ENCODE results near the gene ABTB1.

The ABTB1 gene

GRCh38 chr3:127711021-127711695 lies 38.4 kb downstream of the ABTB1 start:
- H3K9me3 ChIP-seq (ENCODE audit: low read length): no peaks in the 10 kb centered on the region
- no peak overlapping the region for H3K4me2 ChIP-seq (ENCODE audit: low read length)
- no peaks in the 10 kb centered on the region for H4K20me1 ChIP-seq (ENCODE audit: insufficient read depth, low read length)
- no peaks in the 10 kb centered on the region for H3F3A ChIP-seq (ENCODE audit: insufficient read depth, low read length)
- H2AFZ ChIP-seq (ENCODE audit: low read length): no peak overlapping the region
- TF ChIP-seq CTCF (IDR thresholded peaks at IDR 0.05; ENCODE audit: low read length): no peak
- no peak for TF ChIP-seq EZH2 (IDR thresholded peaks at IDR 0.05; ENCODE audit: borderline replicate concordance, low read length)
- no peaks in the 10 kb centered on the region for H3K9me2 ChIP-seq (ENCODE audit: low read depth, low read length)
- H3K9ac ChIP-seq (ENCODE audit: low read length): no peak overlapping the region
- H3K27me3 ChIP-seq (ENCODE audit: insufficient read depth, low read length): no peaks in the 10 kb centered on the region
- no peak overlapping the region for H3K4me3 ChIP-seq (ENCODE audit: low read depth, low read length, poor library complexity, severe bottlenecking)
- no peak overlapping the region for H3K27ac ChIP-seq (ENCODE audit: low read depth, low read length, poor library complexity, severe bottlenecking)
- H3K79me2 ChIP-seq (ENCODE audit: insufficient read depth, low read length): no peaks in the 10 kb centered on the region
- H3K4me1 ChIP-seq (ENCODE audit: insufficient read depth, low read length, severe bottlenecking): no peaks in the 10 kb centered on the region
- H3K36me3 ChIP-seq (ENCODE audit: insufficient read depth, low read length): no peaks in the 10 kb centered on the region

GRCh38 chr3:127711896-127712295 lies 39.1 kb downstream of the ABTB1 start:
- no peaks in the 10 kb centered on the region for H3K9me3 ChIP-seq (ENCODE audit: low read length)
- no peaks in the 10 kb centered on the region for H4K20me1 ChIP-seq (ENCODE audit: insufficient read depth, low read length)
- H3K36me3 ChIP-seq (ENCODE audit: insufficient read depth, low read length): no peaks in the 10 kb centered on the region
- H3K27me3 ChIP-seq (ENCODE audit: insufficient read depth, low read length): no peaks in the 10 kb centered on the region
- no peaks in the 10 kb centered on the region for H3K9me2 ChIP-seq (ENCODE audit: low read depth, low read length)
- no peak overlapping the region for H2AFZ ChIP-seq (ENCODE audit: low read length)
- TF ChIP-seq CTCF (IDR thresholded peaks at IDR 0.05; ENCODE audit: low read length) (no peak), EZH2 (IDR thresholded peaks at IDR 0.05; ENCODE audit: borderline replicate concordance, low read length) (no peak)
- H3F3A ChIP-seq (ENCODE audit: insufficient read depth, low read length): no peaks in the 10 kb centered on the region
- H3K9ac ChIP-seq (ENCODE audit: low read length): no peak overlapping the region
- H3K79me2 ChIP-seq (ENCODE audit: insufficient read depth, low read length): no peaks in the 10 kb centered on the region
- H3K4me1 ChIP-seq (ENCODE audit: insufficient read depth, low read length, severe bottlenecking): no peaks in the 10 kb centered on the region
- no peak overlapping the region for H3K4me3 ChIP-seq (ENCODE audit: low read depth, low read length, poor library complexity, severe bottlenecking)
- no peak overlapping the region for H3K27ac ChIP-seq (ENCODE audit: low read depth, low read length, poor library complexity, severe bottlenecking)
- no peak overlapping the region for H3K4me2 ChIP-seq (ENCODE audit: low read length)

- H3K9me2 ChIP-seq (ENCODE audit: low read depth, low read length): no peaks in the 10 kb centered on the region
- no peaks in the 10 kb centered on the region for H4K20me1 ChIP-seq (ENCODE audit: insufficient read depth, low read length)
- no peak overlapping the region for H3K27ac ChIP-seq (ENCODE audit: low read depth, low read length, poor library complexity, severe bottlenecking)
- no peaks in the 10 kb centered on the region for H3K4me1 ChIP-seq (ENCODE audit: insufficient read depth, low read length, severe bottlenecking)
- no peak overlapping the region for H3K9ac ChIP-seq (ENCODE audit: low read length)
- H3K4me3 ChIP-seq (ENCODE audit: low read depth, low read length, poor library complexity, severe bottlenecking): no peak overlapping the region
- no peak overlapping the region for H3K4me2 ChIP-seq (ENCODE audit: low read length)
- no peaks in the 10 kb centered on the region for H3K27me3 ChIP-seq (ENCODE audit: insufficient read depth, low read length)
- no peak for TF ChIP-seq CTCF (IDR thresholded peaks at IDR 0.05; ENCODE audit: low read length)
- no peak for TF ChIP-seq EZH2 (IDR thresholded peaks at IDR 0.05; ENCODE audit: borderline replicate concordance, low read length)
- no peaks in the 10 kb centered on the region for H3K79me2 ChIP-seq (ENCODE audit: insufficient read depth, low read length)
- no peaks in the 10 kb centered on the region for H3K9me3 ChIP-seq (ENCODE audit: low read length)
- H3K36me3 ChIP-seq (ENCODE audit: insufficient read depth, low read length): no peaks in the 10 kb centered on the region
- H3F3A ChIP-seq (ENCODE audit: insufficient read depth, low read length): no peaks in the 10 kb centered on the region
- H2AFZ ChIP-seq (ENCODE audit: low read length): no peak overlapping the region
These were observed 39.7 kb downstream of the ABTB1 start for GRCh38 chr3:127712461-127712860.
